MCF 10A (cell line): ENCODE results near the gene LYRM7. TPM values are rescaled to one million over a fixed set of nuclear protein-coding genes. Genes with fewer than 3 reads are reported as not detected.

Source experiments
- BruUV-seq: library from RNA; stranded (reverse); fragments of 400-500 nt; replicated peaks from 2 replicates; lab custom pipeline; 2021; lab: Mats Ljungman, UMichigan
- CTCF ChIA-PET: fragments of 300-600 bp; sonication (Branson Sonifier 250); formaldehyde crosslinking; extraction: SDS; loops from one replicate; lab custom pipeline; 2021; ENCODE audit warnings: antibody characterized with exemption, inconsistent platforms; lab: Yijun Ruan, JAX
- POLR2A ChIA-PET: fragments of 300-600, 350-650 bp; sonication (Branson Sonifier 250); formaldehyde crosslinking; extraction: SDS; loops from one replicate; lab custom pipeline; 2020; ENCODE audit warnings: antibody characterized with exemption, inconsistent platforms; lab: Yijun Ruan, JAX
- DNase-seq: peaks from one replicate; pipeline ENCODE4 v3.0.0-alpha.2; 2018; ENCODE audit not compliant: unreplicated experiment
- H3K27ac Mint-ChIP-seq: one replicate; pipeline ENCODE4 v1.8.0; 2022; ENCODE audit warnings: mild to moderate bottlenecking, low read depth, mixed read lengths; ENCODE audit not compliant: unreplicated experiment
- H3K27me3 Mint-ChIP-seq: one replicate; pipeline ENCODE4 v1.8.0; 2022; ENCODE audit warnings: mixed read lengths; ENCODE audit not compliant: insufficient read depth, unreplicated experiment
- H3K36me3 Mint-ChIP-seq: one replicate; pipeline ENCODE4 v1.8.0; 2022; ENCODE audit warnings: mild to moderate bottlenecking, moderate library complexity, mixed read lengths; ENCODE audit not compliant: insufficient read depth, unreplicated experiment
- H3K4me1 Mint-ChIP-seq: one replicate; pipeline ENCODE4 v1.8.0; 2022; ENCODE audit warnings: mixed read lengths; ENCODE audit not compliant: insufficient read depth, unreplicated experiment
- H3K4me3 Mint-ChIP-seq: one replicate; pipeline ENCODE4 v1.8.0; 2022; ENCODE audit warnings: mild to moderate bottlenecking, moderate library complexity, mixed read lengths; ENCODE audit not compliant: unreplicated experiment
- H3K9me3 Mint-ChIP-seq: one replicate; pipeline ENCODE4 v1.8.0; 2022; ENCODE audit warnings: mixed read lengths; ENCODE audit not compliant: unreplicated experiment
- CTCF ChIP-seq: fragments of 200-600 bp; IDR thresholded peaks from one replicate; pipeline ENCODE4 v1.8.0; 2022; ENCODE audit warnings: antibody characterized with exemption, mild to moderate bottlenecking; ENCODE audit not compliant: unreplicated experiment
- intact Hi-C: fragments of 100-400 bp; cut with micrococcal nuclease; formaldehyde crosslinking; loops from 2 replicates; pipeline ENCODE4 v1.14.1; 2022
- total RNA-seq: library from RNA; stranded (reverse); gene quantifications from 2 replicates; pipeline ENCODE4 v1.2.3, GENCODE V29; 2022

Gene LYRM7
- total RNA-seq, 1 experiment from 2014 or later, result 18.2 TPM

DNA sequence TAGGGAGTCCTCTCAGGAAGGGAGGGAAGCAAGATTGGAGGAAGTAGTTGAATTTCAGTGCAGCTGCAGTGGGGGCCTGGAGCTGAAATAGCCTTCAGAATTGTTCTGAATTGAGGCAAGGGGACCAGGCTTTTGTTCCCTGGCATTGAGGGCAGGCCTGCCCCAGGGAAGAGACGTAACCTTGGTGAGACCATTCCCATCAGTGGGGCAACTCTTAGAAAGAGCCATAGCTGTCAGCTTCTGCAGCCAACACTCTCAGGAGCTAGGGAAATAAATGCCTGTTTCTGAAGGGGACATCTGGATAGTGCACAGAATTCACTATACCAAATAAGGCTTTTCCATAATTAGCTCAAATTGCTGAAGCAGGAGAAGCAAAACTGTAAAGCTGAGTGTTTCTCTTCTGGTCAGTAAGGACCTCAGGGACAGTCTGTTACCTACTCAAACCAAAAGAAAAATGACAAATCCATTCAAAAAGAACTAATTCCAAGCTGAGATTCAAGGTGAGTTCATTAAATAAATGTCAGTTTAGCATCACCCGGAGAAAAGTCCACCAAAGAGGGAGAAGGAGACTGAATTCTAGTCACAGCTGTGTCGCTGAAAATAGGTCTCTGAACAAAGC lies 44.0 kb downstream of the LYRM7 start:
- H3K4me3 Mint-ChIP-seq, result no peak overlapping the region
- ChIA-PET POLR2A (interaction anchor here (1.3 to 2.2 kb wide), 5 partner anchors 9 to 155 kb away, joined by 4 to 8 read pairs (median 5); partner anchors contain the start of gene CDC42SE2), CTCF (interaction anchor here (0.6 to 2.0 kb wide), 5 partner anchors 9 to 202 kb away, joined by 3 to 7 read pairs (median 3); no protein-coding TSS in a partner anchor)
- BruUV-seq, result no TSS peak
- H3K27ac Mint-ChIP-seq, result no peak overlapping the region
- no peaks in the 10 kb centered on the region for H3K27me3 Mint-ChIP-seq
- TF ChIP-seq CTCF, result no peak
- no peak for DNase-seq
- no peaks in the 10 kb centered on the region for H3K36me3 Mint-ChIP-seq
- H3K4me1 Mint-ChIP-seq, result peaks cover 6% of the 10 kb centered on the region
- intact Hi-C loops, result no loop called here
- H3K9me3 Mint-ChIP-seq, result no peaks in the 10 kb centered on the region

GRCh38 chr5:131217791-131218190 lies 47.0 kb downstream of the LYRM7 start:
- intact Hi-C loops, result no loop called here
- Mint-ChIP-seq H3K36me3 (no peaks in the 10 kb centered on the region), H3K9me3 (no peaks in the 10 kb centered on the region), H3K4me1 (peaks cover 11% of the 10 kb centered on the region), H3K4me3 (no peak overlapping the region), H3K27me3 (no peaks in the 10 kb centered on the region), H3K27ac (no peak overlapping the region)
- CTCF ChIA-PET, result interaction anchor here (0.6 to 0.9 kb wide), 2 partner anchors 25 to 818 kb away, joined by 3 to 4 read pairs; no protein-coding TSS in a partner anchor
- POLR2A ChIA-PET, result interaction anchor here (0.6 to 1.0 kb wide), 2 partner anchors 12 to 31 kb away, joined by 3 to 4 read pairs; no protein-coding TSS in a partner anchor
- TF ChIP-seq CTCF, result no peak
- BruUV-seq, result no TSS peak
- no peak for DNase-seq

DNA sequence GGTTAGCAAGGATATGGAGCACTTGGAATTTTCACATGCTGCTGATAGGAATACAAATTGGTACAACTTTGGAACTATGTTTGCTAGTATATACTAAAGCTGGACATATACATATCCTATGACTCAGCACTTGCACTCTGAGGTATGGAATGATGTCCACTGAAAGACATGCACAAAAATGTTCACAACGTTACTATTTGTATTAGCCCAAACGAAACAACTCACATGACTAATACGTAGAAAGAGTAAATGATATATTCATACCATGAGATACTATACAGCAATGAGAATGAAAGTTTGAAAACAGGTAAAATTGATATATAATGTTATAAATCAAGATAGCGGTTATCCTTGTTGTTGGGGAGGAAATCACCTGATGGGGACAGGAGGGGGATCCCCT lies 47.6 kb downstream of the LYRM7 start:
- peaks cover 11% of the 10 kb centered on the region for H3K4me1 Mint-ChIP-seq
- no peak overlapping the region for H3K4me3 Mint-ChIP-seq
- DNase-seq, result peak; percentile 29
- ChIA-PET POLR2A (interaction anchor here (0.7 to 5.3 kb wide), 5 partner anchors 12 to 55 kb away, joined by 3 to 66 read pairs (median 4); partner anchors contain the start of gene CDC42SE2), CTCF (no interaction called here)
- no TSS peak for BruUV-seq
- no peak for TF ChIP-seq CTCF
- H3K27me3 Mint-ChIP-seq, result no peaks in the 10 kb centered on the region
- H3K36me3 Mint-ChIP-seq, result no peaks in the 10 kb centered on the region
- intact Hi-C loops, result no loop called here
- peak overlapping the region; percentile 24 for H3K27ac Mint-ChIP-seq
- no peaks in the 10 kb centered on the region for H3K9me3 Mint-ChIP-seq

DNA sequence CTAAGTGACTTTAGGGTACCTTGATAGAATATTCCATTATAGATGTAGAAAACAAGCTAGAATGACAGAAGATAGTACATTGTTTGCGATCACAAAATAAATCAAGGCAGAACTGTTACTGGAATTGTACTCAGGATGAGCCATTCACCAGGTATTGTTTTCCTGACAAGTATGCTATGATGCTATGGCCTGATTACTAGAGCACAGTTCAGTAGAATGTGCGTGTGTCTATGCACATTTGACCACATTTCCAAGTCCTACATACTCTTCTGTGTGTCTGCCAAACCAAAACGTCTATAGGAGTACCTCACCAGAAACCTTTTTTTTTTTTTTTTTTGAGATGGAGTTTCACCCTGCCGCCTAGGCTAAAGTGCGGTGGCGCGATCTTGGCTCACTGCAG lies 49.8 kb downstream of the LYRM7 start:
- no peaks in the 10 kb centered on the region for H3K36me3 Mint-ChIP-seq
- ChIA-PET POLR2A (interaction anchor here (5.3 kb wide), 1 partner anchor 41 kb away, joined by 66 read pairs; the partner anchor contains the start of gene CDC42SE2), CTCF (interaction anchor here (1.7 kb wide), 1 partner anchor 45 kb away, joined by 7 read pairs; no protein-coding TSS in a partner anchor)
- DNase-seq, result no peak
- BruUV-seq, result no TSS peak
- H3K4me1 Mint-ChIP-seq, result peaks cover 11% of the 10 kb centered on the region
- TF ChIP-seq CTCF, result no peak
- H3K27me3 Mint-ChIP-seq, result no peaks in the 10 kb centered on the region
- H3K27ac Mint-ChIP-seq, result no peak overlapping the region
- no peaks in the 10 kb centered on the region for H3K9me3 Mint-ChIP-seq
- no peak overlapping the region for H3K4me3 Mint-ChIP-seq
- intact Hi-C loops, result no loop called here
